Measurements from ENCODE around the gene CCND2.

Gene CCND2

GRCh38 chr12:4275016-4275869, 1.7 kb downstream of the CCND2 start:
- Histone ChIP-seq H3K27ac (ENCODE audit: insufficient read depth in 1 of 2, low read depth in 1 of 2, low read length in 2 of 2, poor library complexity in 1 of 2, severe bottlenecking in 2 of 2) (peak overlapping the region; percentile 33 to 86), H3K9me3 (ENCODE audit: control extremely low read depth in 1 of 5, control insufficient read depth in 4 of 5, insufficient read depth in 2 of 5, low read depth in 1 of 5, low read length in 4 of 5) (no peaks in the 10 kb centered on the region), H3K4me1 (ENCODE audit: control extremely low read depth in 1 of 4, control insufficient read depth in 4 of 4, insufficient read depth in 4 of 4, low read length in 3 of 4) (peaks cover 6 to 77% (median 60%) of the 10 kb centered on the region in 4 experiments), H3K4me3 (ENCODE audit: control insufficient read depth in 1 of 7, extremely low read depth in 1 of 7, insufficient read depth in 4 of 7, low read depth in 2 of 7, low read length in 6 of 7) (peak overlapping the region; percentile 87 to 98 (median 95)), H3K36me3 (ENCODE audit: control insufficient read depth in 4 of 4, insufficient read depth in 4 of 4, low read length in 3 of 4) (peaks cover 6 to 45% (median 36%) of the 10 kb centered on the region in 4 experiments), H3K27me3 (replicated peaks in 2 of 5; ENCODE audit: control insufficient read depth in 4 of 5, insufficient read depth in 5 of 5, low read length in 4 of 5) (no peaks in the 10 kb centered on the region)
- WGBS (ENCODE audit: insufficient coverage), result under 1% methylated on average over 28 of the region's 43 CpGs
- DNase-seq, result peak in 1 of 3 donors; percentile 52
- POLR2A ChIA-PET, result interaction anchor here (0.5 to 0.7 kb wide), 2 partner anchors 29 to 282 kb away, joined by 3 to 4 read pairs; no protein-coding TSS in a partner anchor
- CTCF ChIA-PET, result interaction anchor here (0.9 to 12.1 kb wide), 23 partner anchors 11 to 396 kb away, joined by 3 to 125 read pairs (median 11); no protein-coding TSS in a partner anchor

DNA sequence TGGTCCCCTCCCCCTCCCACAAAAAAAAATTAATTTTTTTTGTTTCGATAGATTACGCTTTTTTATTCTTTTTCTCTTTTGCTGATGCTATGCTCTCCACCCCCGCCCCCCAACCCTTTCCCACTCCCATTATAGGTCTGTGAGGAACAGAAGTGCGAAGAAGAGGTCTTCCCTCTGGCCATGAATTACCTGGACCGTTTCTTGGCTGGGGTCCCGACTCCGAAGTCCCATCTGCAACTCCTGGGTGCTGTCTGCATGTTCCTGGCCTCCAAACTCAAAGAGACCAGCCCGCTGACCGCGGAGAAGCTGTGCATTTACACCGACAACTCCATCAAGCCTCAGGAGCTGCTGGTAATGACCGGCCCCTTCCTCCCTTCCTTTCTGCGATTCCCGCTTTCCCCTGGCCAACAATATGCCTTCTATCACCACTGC, 2.3 kb downstream of the CCND2 start:
- ChIA-PET CTCF (interaction anchor here (0.8 to 12.1 kb wide), 31 partner anchors 11 to 397 kb away, joined by 3 to 125 read pairs (median 8); no protein-coding TSS in a partner anchor), POLR2A (interaction anchor here (0.5 to 1.7 kb wide), 3 partner anchors 30 to 283 kb away, joined by 3 to 4 read pairs (median 4); no protein-coding TSS in a partner anchor)
- H3K36me3 ChIP-seq (ENCODE audit: control insufficient read depth in 4 of 4, insufficient read depth in 4 of 4, low read length in 3 of 4), result peaks cover 8 to 51% (median 40%) of the 10 kb centered on the region in 4 experiments
- no peak for DNase-seq
- WGBS (ENCODE audit: insufficient coverage), result 81% methylated on average over 11 of the region's 14 CpGs
- H3K27me3 ChIP-seq (replicated peaks in 2 of 5; ENCODE audit: control insufficient read depth in 4 of 5, insufficient read depth in 5 of 5, low read length in 4 of 5), result no peaks in the 10 kb centered on the region
- no peaks in the 10 kb centered on the region for H3K9me3 ChIP-seq (ENCODE audit: control extremely low read depth in 1 of 5, control insufficient read depth in 4 of 5, insufficient read depth in 2 of 5, low read depth in 1 of 5, low read length in 4 of 5)
- peak overlapping the region in 6 of 7 experiments; percentile 87 to 98 (median 95) for H3K4me3 ChIP-seq (ENCODE audit: control insufficient read depth in 1 of 7, extremely low read depth in 1 of 7, insufficient read depth in 4 of 7, low read depth in 2 of 7, low read length in 6 of 7)
- peaks cover 6 to 73% (median 55%) of the 10 kb centered on the region in 4 experiments for H3K4me1 ChIP-seq (ENCODE audit: control extremely low read depth in 1 of 4, control insufficient read depth in 4 of 4, insufficient read depth in 4 of 4, low read length in 3 of 4)
- peak overlapping the region in 1 of 2 experiments; percentile 86 for H3K27ac ChIP-seq (ENCODE audit: insufficient read depth in 1 of 2, low read depth in 1 of 2, low read length in 2 of 2, poor library complexity in 1 of 2, severe bottlenecking in 2 of 2)

DNA sequence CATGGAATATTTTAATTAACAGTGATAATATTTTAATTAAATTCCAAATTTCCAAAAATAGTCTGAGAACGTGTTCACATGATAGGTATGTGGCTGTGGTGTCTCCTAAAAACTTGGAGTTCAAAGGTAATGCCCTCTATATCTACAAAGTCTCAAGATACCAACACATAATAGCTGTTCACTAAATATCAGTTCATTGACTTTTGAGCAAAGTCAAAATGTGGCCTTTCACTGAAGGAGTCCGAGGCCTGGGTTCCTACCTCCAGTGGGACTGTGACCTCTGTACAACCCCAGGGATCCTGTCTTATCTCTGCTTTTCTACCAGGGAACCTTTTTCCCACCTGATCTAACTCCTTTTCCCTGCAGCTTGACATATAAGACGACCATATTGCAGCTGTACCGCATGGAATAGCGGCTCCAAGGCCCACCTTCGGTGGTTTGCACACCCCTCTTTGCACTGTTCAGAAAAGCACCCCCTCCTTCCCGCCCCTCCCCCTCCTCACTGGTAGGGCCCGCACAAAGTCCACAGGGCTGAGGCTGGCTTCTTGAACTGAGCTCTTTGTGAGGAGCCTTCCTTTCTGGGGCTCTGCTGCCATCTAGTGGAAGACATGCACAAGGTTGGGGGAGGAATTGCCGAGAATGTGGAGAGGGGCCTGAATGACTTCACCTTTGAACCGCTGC, 3.1 kb downstream of the CCND2 start:
- Histone ChIP-seq H3K27ac (ENCODE audit: insufficient read depth in 1 of 2, low read depth in 1 of 2, low read length in 2 of 2, poor library complexity in 1 of 2, severe bottlenecking in 2 of 2) (no peak overlapping the region), H3K4me1 (ENCODE audit: control extremely low read depth in 1 of 4, control insufficient read depth in 4 of 4, insufficient read depth in 4 of 4, low read length in 3 of 4) (peaks cover 6 to 66% (median 48%) of the 10 kb centered on the region in 4 experiments), H3K4me3 (ENCODE audit: control insufficient read depth in 1 of 7, extremely low read depth in 1 of 7, insufficient read depth in 4 of 7, low read depth in 2 of 7, low read length in 6 of 7) (peak overlapping the region in 3 of 7 experiments; percentile 92 to 98 (median 94)), H3K27me3 (replicated peaks in 2 of 5; ENCODE audit: control insufficient read depth in 4 of 5, insufficient read depth in 5 of 5, low read length in 4 of 5) (no peaks in the 10 kb centered on the region), H3K36me3 (ENCODE audit: control insufficient read depth in 4 of 4, insufficient read depth in 4 of 4, low read length in 3 of 4) (peaks cover 12 to 59% (median 48%) of the 10 kb centered on the region in 4 experiments), H3K9me3 (ENCODE audit: control extremely low read depth in 1 of 5, control insufficient read depth in 4 of 5, insufficient read depth in 2 of 5, low read depth in 1 of 5, low read length in 4 of 5) (no peaks in the 10 kb centered on the region)
- peak; percentile 92 to 95 (median 94) for DNase-seq
- WGBS (ENCODE audit: insufficient coverage), result 5% methylated on average over 7 of the region's 10 CpGs
- ChIA-PET CTCF (interaction anchor here (0.7 to 12.1 kb wide), 49 partner anchors 8 to 408 kb away, joined by 3 to 125 read pairs (median 6); no protein-coding TSS in a partner anchor), POLR2A (interaction anchor here (0.6 to 1.8 kb wide), 8 partner anchors 8 to 417 kb away, joined by 3 to 6 read pairs (median 4); no protein-coding TSS in a partner anchor)

DNA sequence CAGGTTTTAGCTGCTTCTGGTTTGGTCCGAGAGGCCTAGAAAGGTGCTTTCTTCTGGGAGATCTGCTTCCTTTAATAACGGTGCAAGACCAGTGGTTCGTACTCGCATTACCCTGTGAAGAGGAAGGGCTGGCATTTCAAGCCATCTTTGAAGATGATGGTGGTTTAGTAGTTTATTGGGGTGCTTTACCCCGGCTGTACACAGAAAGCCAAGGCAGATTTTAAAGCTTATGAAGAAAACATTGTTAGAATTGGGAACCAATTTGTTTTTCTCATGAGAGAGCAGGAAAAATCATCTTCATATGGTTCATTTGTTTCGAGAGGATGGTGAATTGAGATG, 3.6 kb downstream of the CCND2 start:
- 7% methylated on average over 5 of the region's 6 CpGs for WGBS (ENCODE audit: insufficient coverage)
- Histone ChIP-seq H3K4me1 (ENCODE audit: control extremely low read depth in 1 of 4, control insufficient read depth in 4 of 4, insufficient read depth in 4 of 4, low read length in 3 of 4) (peaks cover 6 to 64% (median 47%) of the 10 kb centered on the region in 4 experiments), H3K36me3 (ENCODE audit: control insufficient read depth in 4 of 4, insufficient read depth in 4 of 4, low read length in 3 of 4) (peaks cover 12 to 63% (median 52%) of the 10 kb centered on the region in 4 experiments), H3K27ac (ENCODE audit: insufficient read depth in 1 of 2, low read depth in 1 of 2, low read length in 2 of 2, poor library complexity in 1 of 2, severe bottlenecking in 2 of 2) (no peak overlapping the region), H3K9me3 (ENCODE audit: control extremely low read depth in 1 of 5, control insufficient read depth in 4 of 5, insufficient read depth in 2 of 5, low read depth in 1 of 5, low read length in 4 of 5) (no peaks in the 10 kb centered on the region), H3K4me3 (ENCODE audit: control insufficient read depth in 1 of 7, extremely low read depth in 1 of 7, insufficient read depth in 4 of 7, low read depth in 2 of 7, low read length in 6 of 7) (peak overlapping the region in 1 of 7 experiments; percentile 10), H3K27me3 (replicated peaks in 2 of 5; ENCODE audit: control insufficient read depth in 4 of 5, insufficient read depth in 5 of 5, low read length in 4 of 5) (no peaks in the 10 kb centered on the region)
- ChIA-PET POLR2A (interaction anchor here (0.6 to 1.8 kb wide), 7 partner anchors 9 to 418 kb away, joined by 3 to 6 read pairs (median 4); no protein-coding TSS in a partner anchor), CTCF (interaction anchor here (0.7 to 12.1 kb wide), 43 partner anchors 9 to 409 kb away, joined by 3 to 125 read pairs (median 6); no protein-coding TSS in a partner anchor)
- DNase-seq, result no peak

DNA sequence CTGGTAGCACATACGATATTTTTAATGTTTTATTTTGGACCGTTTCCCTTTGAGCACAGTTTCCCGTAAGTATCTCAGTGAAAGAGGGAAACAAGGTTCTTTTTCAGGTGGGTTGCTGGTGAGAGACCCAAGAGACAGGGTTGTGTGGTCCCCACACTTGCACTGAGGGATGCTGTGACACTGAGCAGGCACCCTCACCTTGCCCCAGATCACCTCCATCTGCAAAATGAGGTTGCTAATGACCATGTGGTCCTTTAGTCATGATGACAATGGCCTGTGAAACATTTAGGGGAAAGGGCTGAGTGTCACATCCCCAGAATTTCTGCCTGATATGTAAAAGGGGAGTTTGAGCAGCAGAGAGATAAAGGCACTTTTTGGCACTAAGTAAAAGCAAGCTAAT, 4.3 kb downstream of the CCND2 start:
- Histone ChIP-seq H3K4me3 (ENCODE audit: control insufficient read depth in 1 of 7, extremely low read depth in 1 of 7, insufficient read depth in 4 of 7, low read depth in 2 of 7, low read length in 6 of 7) (no peak overlapping the region), H3K9me3 (ENCODE audit: control extremely low read depth in 1 of 5, control insufficient read depth in 4 of 5, insufficient read depth in 2 of 5, low read depth in 1 of 5, low read length in 4 of 5) (no peaks in the 10 kb centered on the region), H3K36me3 (ENCODE audit: control insufficient read depth in 4 of 4, insufficient read depth in 4 of 4, low read length in 3 of 4) (peaks cover 12 to 70% (median 59%) of the 10 kb centered on the region in 4 experiments), H3K4me1 (ENCODE audit: control extremely low read depth in 1 of 4, control insufficient read depth in 4 of 4, insufficient read depth in 4 of 4, low read length in 3 of 4) (peaks cover 6 to 57% (median 40%) of the 10 kb centered on the region in 4 experiments), H3K27me3 (replicated peaks in 2 of 5; ENCODE audit: control insufficient read depth in 4 of 5, insufficient read depth in 5 of 5, low read length in 4 of 5) (no peaks in the 10 kb centered on the region), H3K27ac (ENCODE audit: insufficient read depth in 1 of 2, low read depth in 1 of 2, low read length in 2 of 2, poor library complexity in 1 of 2, severe bottlenecking in 2 of 2) (no peak overlapping the region)
- no peak for DNase-seq
- 92% methylated on average over 2 of the region's 3 CpGs for WGBS (ENCODE audit: insufficient coverage)
- POLR2A ChIA-PET, result interaction anchor here (0.7 to 1.8 kb wide), 3 partner anchors 9 to 315 kb away, joined by 3 to 5 read pairs (median 4); no protein-coding TSS in a partner anchor
- CTCF ChIA-PET, result interaction anchor here (0.7 to 12.1 kb wide), 32 partner anchors 9 to 410 kb away, joined by 3 to 125 read pairs (median 7); no protein-coding TSS in a partner anchor

- H3K36me3 ChIP-seq (ENCODE audit: control insufficient read depth in 4 of 4, insufficient read depth in 4 of 4, low read length in 3 of 4), result peaks cover 14 to 77% (median 62%) of the 10 kb centered on the region in 4 experiments
- WGBS (ENCODE audit: insufficient coverage), result 61% methylated on average over 7 of the region's 15 CpGs
- ChIA-PET CTCF (interaction anchor here (0.7 to 12.1 kb wide), 19 partner anchors 9 to 394 kb away, joined by 3 to 125 read pairs (median 6); no protein-coding TSS in a partner anchor), POLR2A (interaction anchor here (0.6 to 1.8 kb wide), 4 partner anchors 10 to 316 kb away, joined by 3 to 5 read pairs (median 3); no protein-coding TSS in a partner anchor)
- peak overlapping the region in 1 of 2 experiments; percentile 35 for H3K27ac ChIP-seq (ENCODE audit: insufficient read depth in 1 of 2, low read depth in 1 of 2, low read length in 2 of 2, poor library complexity in 1 of 2, severe bottlenecking in 2 of 2)
- no peaks in the 10 kb centered on the region for H3K9me3 ChIP-seq (ENCODE audit: control extremely low read depth in 1 of 5, control insufficient read depth in 4 of 5, insufficient read depth in 2 of 5, low read depth in 1 of 5, low read length in 4 of 5)
- peaks cover 6 to 52% (median 34%) of the 10 kb centered on the region in 4 experiments for H3K4me1 ChIP-seq (ENCODE audit: control extremely low read depth in 1 of 4, control insufficient read depth in 4 of 4, insufficient read depth in 4 of 4, low read length in 3 of 4)
- H3K4me3 ChIP-seq (ENCODE audit: control insufficient read depth in 1 of 7, extremely low read depth in 1 of 7, insufficient read depth in 4 of 7, low read depth in 2 of 7, low read length in 6 of 7), result peak overlapping the region in 1 of 7 experiments; percentile 37
- no peak for DNase-seq
- H3K27me3 ChIP-seq (replicated peaks in 2 of 5; ENCODE audit: control insufficient read depth in 4 of 5, insufficient read depth in 5 of 5, low read length in 4 of 5), result no peaks in the 10 kb centered on the region
These were observed 5.0 kb downstream of the CCND2 start for GRCh38 chr12:4278329-4279197.
